ENCODE measurements around the gene VAX1. TPM values are rescaled to one million over a fixed set of nuclear protein-coding genes. Genes with fewer than 3 reads are reported as not detected.

The VAX1 gene
- polyA plus RNA-seq, 4 donors, result not detected

- DNase-seq (ENCODE audit: low read depth in 4 of 4, low spot score in 3 of 4), result no peak
Observed at GRCh38 chr10:117164592-117165537, 26.8 kb upstream of the VAX1 start.

GRCh38 chr10:117163954-117164548, 26.0 kb upstream of the VAX1 start:
- no peak for DNase-seq (ENCODE audit: low read depth in 4 of 4, low spot score in 3 of 4)

GRCh38 chr10:117163061-117163953, 25.2 kb upstream of the VAX1 start:
- DNase-seq (ENCODE audit: low read depth in 4 of 4, low spot score in 3 of 4), result no peak

- no peak for DNase-seq (ENCODE audit: low read depth in 4 of 4, low spot score in 3 of 4)
Observed at GRCh38 chr10:117162093-117163060, 24.3 kb upstream of the VAX1 start.

- no peak for DNase-seq (ENCODE audit: low read depth in 4 of 4, low spot score in 3 of 4)
Observed at GRCh38 chr10:117161386-117162033, 23.4 kb upstream of the VAX1 start.

- DNase-seq (ENCODE audit: low read depth in 4 of 4, low spot score in 3 of 4), result no peak
Observed at GRCh38 chr10:117160567-117160966, 22.5 kb upstream of the VAX1 start.

- DNase-seq (ENCODE audit: low read depth in 4 of 4, low spot score in 3 of 4), result no peak
Observed at GRCh38 chr10:117159390-117159789, 21.3 kb upstream of the VAX1 start.

- no peak for DNase-seq (ENCODE audit: low read depth in 4 of 4, low spot score in 3 of 4)
Observed at GRCh38 chr10:117158297-117158696, 20.2 kb upstream of the VAX1 start.

- DNase-seq (ENCODE audit: low read depth in 4 of 4, low spot score in 3 of 4), result no peak
Observed at GRCh38 chr10:117152668-117153067, 14.6 kb upstream of the VAX1 start.

- no peak for DNase-seq (ENCODE audit: low read depth in 4 of 4, low spot score in 3 of 4)
Observed at GRCh38 chr10:117148284-117148683, 10.2 kb upstream of the VAX1 start.

- no peak for DNase-seq (ENCODE audit: low read depth in 4 of 4, low spot score in 3 of 4)
Observed at GRCh38 chr10:117145019-117145418, 6.9 kb upstream of the VAX1 start.

- no peak for DNase-seq (ENCODE audit: low read depth in 4 of 4, low spot score in 3 of 4)
Observed at GRCh38 chr10:117143103-117143823, 5.2 kb upstream of the VAX1 start.

GRCh38 chr10:117140525-117140902, 2.4 kb upstream of the VAX1 start:
- no peak for DNase-seq (ENCODE audit: low read depth in 4 of 4, low spot score in 3 of 4)

- DNase-seq (ENCODE audit: low read depth in 4 of 4, low spot score in 3 of 4), result no peak
Observed at GRCh38 chr10:117139581-117140524, 1.8 kb upstream of the VAX1 start.

GRCh38 chr10:117138838-117139580, 939 bp upstream of the VAX1 start:
- no peak for DNase-seq (ENCODE audit: low read depth in 4 of 4, low spot score in 3 of 4)

GRCh38 chr10:117137031-117137910, 799 bp downstream of the VAX1 start:
- no peak for DNase-seq (ENCODE audit: low read depth in 4 of 4, low spot score in 3 of 4)
